Activated CD4-positive, alpha-beta T cell treated with anti-CD3 and anti-CD28 coated beads for 24 hours (primary cell): Measurements from ENCODE around the gene UBE3A.
A peak's percentile ranks its signal among the peaks of the same experiment; 100 is the strongest.
"Not testable (repeated sequence)": the region's sequence is repeated elsewhere in the genome, so short reads cannot be mapped to it uniquely, and the experiment has no call there.

Experiments
- DNase-seq, 2 donors: peaks; one replicate each; pipeline ENCODE4 v3.0.0-alpha.2; 2020; ENCODE audit warnings: low read depth in 2 of 2

Gene UBE3A

GRCh38 chr15:25438601-25439368 is at the start of gene UBE3A:
Gene UBE3A (minus strand): TSS chr15:25439024. CDS start chr15:25409107, 29,917 bp downstream.
- peak; percentile 71 to 77 for DNase-seq

GRCh38 chr15:25487226-25487884 is 48.5 kb upstream of the UBE3A start:
- no peak for DNase-seq

GRCh38 chr15:25486051-25486450 is 47.2 kb upstream of the UBE3A start:
- DNase-seq: no peak

- DNase-seq: no peak
Measured at GRCh38 chr15:25481208-25481859, 42.5 kb upstream of the UBE3A start.

GRCh38 chr15:25478313-25478712 is 39.5 kb upstream of the UBE3A start:
- DNase-seq: no peak

- no peak for DNase-seq
Measured at GRCh38 chr15:25477816-25478215, 39.0 kb upstream of the UBE3A start.

- DNase-seq: no peak
Measured at GRCh38 chr15:25474251-25474650, 35.4 kb upstream of the UBE3A start.

- DNase-seq: no peak
Measured at GRCh38 chr15:25470230-25470629, 31.4 kb upstream of the UBE3A start.

- DNase-seq: no peak
Measured at GRCh38 chr15:25469377-25469776, 30.6 kb upstream of the UBE3A start.

GRCh38 chr15:25468611-25469010 is 29.8 kb upstream of the UBE3A start:
- DNase-seq: no peak

- DNase-seq: no peak
Measured at GRCh38 chr15:25465835-25466234, 27.0 kb upstream of the UBE3A start.

GRCh38 chr15:25464784-25465183 is 26.0 kb upstream of the UBE3A start:
- no peak for DNase-seq

GRCh38 chr15:25464383-25464782 is 25.6 kb upstream of the UBE3A start:
- no peak for DNase-seq

GRCh38 chr15:25456196-25456595 is 17.4 kb upstream of the UBE3A start:
- DNase-seq: no peak

- no peak for DNase-seq
Measured at GRCh38 chr15:25455226-25455625, 16.4 kb upstream of the UBE3A start.

- no peak for DNase-seq
Measured at GRCh38 chr15:25454771-25455170, 15.9 kb upstream of the UBE3A start.

- DNase-seq: not testable (repeated sequence)
Measured at GRCh38 chr15:25453246-25453645, 14.4 kb upstream of the UBE3A start.

GRCh38 chr15:25451501-25451900 is 12.7 kb upstream of the UBE3A start:
- no peak for DNase-seq

- no peak for DNase-seq
Measured at GRCh38 chr15:25450163-25450562, 11.3 kb upstream of the UBE3A start.

- DNase-seq: no peak
Measured at GRCh38 chr15:25446076-25446475, 7.3 kb upstream of the UBE3A start.

GRCh38 chr15:25445412-25445811 is 6.6 kb upstream of the UBE3A start:
- DNase-seq: no peak

- no peak for DNase-seq
Measured at GRCh38 chr15:25441111-25441510, 2.3 kb upstream of the UBE3A start.

- no peak for DNase-seq
Measured at GRCh38 chr15:25439369-25439836, 579 bp upstream of the UBE3A start.
